Uterus (tissue), 4 donors: ENCODE measurements around the gene ASB1. TPM values are rescaled to one million over a fixed set of nuclear protein-coding genes. Genes with fewer than 3 reads are reported as not detected.

Experiments
- DNase-seq, 2 donors: peaks; one replicate each; pipeline ENCODE4 v3.0.0-alpha.2; 2019 to 2020
- H3K27ac ChIP-seq, 2 donors: fragments of 200-600 bp; sonication (generic); 1 replicate in 1 of 2; 2 replicates in 1 of 2; pipeline ENCODE4 v1.5.1; 2016 to 2018
- H3K27me3 ChIP-seq, 2 donors: fragments of 200-600 bp; sonication (generic); one replicate each; pipeline ENCODE4 v1.5.1; 2018 to 2019; ENCODE audit warnings: control low read depth in 1 of 2
- H3K36me3 ChIP-seq, 2 donors: fragments of 200-600 bp; sonication (generic); one replicate each; pipeline ENCODE4 v1.5.1; 2019; ENCODE audit warnings: control low read depth in 1 of 2
- H3K4me1 ChIP-seq, 2 donors: fragments of 200-600 bp; sonication (generic); one replicate each; pipeline ENCODE4 v1.5.1; 2018 to 2019; ENCODE audit warnings: control low read depth in 1 of 2
- H3K4me3 ChIP-seq, 2 donors: fragments of 200-600 bp; sonication (generic); 1 replicate in 1 of 2; 2 replicates in 1 of 2; pipeline ENCODE4 v1.5.1; 2018 to 2019; ENCODE audit warnings: mild to moderate bottlenecking in 1 of 2
- H3K9me3 ChIP-seq, 2 donors: fragments of 200-600 bp; sonication (generic); one replicate each; pipeline ENCODE4 v1.5.1; 2019; ENCODE audit warnings: control low read depth in 1 of 2
- POLR2A ChIP-seq, 2 donors: fragments of 450-650 bp; IDR thresholded peaks; one replicate each; pipeline ENCODE4 v1.6.1; 2016; ENCODE audit warnings: antibody characterized with exemption in 2 of 2, mild to moderate bottlenecking in 1 of 2, moderate library complexity in 1 of 2
- intact Hi-C: fragments of 100-400 bp; cut with DNase I; formaldehyde crosslinking; loops from one replicate; pipeline ENCODE4 v1.15.1; 2023; ENCODE audit warnings: low total_unique reads
- total RNA-seq, 4 donors: library from RNA; depleted of rRNA in 3 of 4; stranded (reverse); fragments of >200 nt in 3 of 4; gene quantifications; one replicate each; pipeline versions ENCODE4 v1.1.0 to v1.2.4, GENCODE V29; 2014 to 2023
- TF ChIP-seq, protein P1 (sequence below), 4 experiments: fragments of 200-600 bp in 2 of 4; fragments of 450-650 bp in 2 of 4; sonication (generic) in 2 of 4; IDR thresholded peaks; one replicate each; pipeline ENCODE4 v1.5.1; 2016 to 2019; ENCODE audit warnings: antibody characterized with exemption in 4 of 4, mild to moderate bottlenecking in 2 of 4, moderate library complexity in 1 of 4
- donor health status: DM: yes; HTN: yes; CAD: no.

ASB1 gene
- total RNA-seq, 4 donors from 2014 or later = 4.9 to 40.5 (median 18.6) TPM

DNA sequence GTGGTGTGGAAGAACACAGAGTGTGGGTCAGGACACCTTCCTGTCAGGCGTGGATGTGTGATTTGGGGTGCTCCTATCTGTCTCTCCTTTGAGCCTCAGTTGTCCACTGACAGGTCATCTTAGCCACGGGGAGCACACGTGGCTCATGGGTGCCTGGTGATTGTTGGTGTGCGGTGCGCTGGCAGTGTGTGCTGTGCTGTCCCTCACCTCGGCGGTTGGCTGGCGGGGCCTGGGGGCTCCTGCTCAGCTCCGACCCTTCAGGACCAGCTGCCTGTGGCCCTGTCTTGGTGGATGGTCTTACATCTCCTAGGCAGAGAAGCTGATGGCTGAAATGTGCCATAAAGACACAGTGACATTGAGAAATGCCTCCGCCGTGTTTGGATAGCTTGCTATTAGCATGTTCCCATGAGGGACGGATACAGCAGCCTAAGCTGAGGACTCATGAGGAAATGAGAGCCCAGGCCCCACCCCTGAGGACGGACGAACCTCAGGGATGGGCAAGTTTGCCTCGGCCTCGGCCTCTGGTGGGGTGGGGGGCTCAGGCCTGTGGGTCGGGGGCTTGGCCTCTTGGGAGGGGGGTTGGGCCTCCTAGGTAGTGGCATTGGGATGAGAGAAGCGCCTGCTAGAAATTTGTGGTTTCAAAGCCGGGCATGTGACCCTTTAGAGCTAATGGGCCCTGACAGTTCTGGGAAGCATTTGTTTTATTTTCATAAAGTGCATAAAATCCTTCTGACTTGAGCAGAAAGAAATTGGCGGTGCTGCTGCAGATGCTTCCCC, 20.3 kb upstream of the ASB1 start:
- no peak overlapping the region for H3K4me3 ChIP-seq
- TF ChIP-seq, protein P1, sequence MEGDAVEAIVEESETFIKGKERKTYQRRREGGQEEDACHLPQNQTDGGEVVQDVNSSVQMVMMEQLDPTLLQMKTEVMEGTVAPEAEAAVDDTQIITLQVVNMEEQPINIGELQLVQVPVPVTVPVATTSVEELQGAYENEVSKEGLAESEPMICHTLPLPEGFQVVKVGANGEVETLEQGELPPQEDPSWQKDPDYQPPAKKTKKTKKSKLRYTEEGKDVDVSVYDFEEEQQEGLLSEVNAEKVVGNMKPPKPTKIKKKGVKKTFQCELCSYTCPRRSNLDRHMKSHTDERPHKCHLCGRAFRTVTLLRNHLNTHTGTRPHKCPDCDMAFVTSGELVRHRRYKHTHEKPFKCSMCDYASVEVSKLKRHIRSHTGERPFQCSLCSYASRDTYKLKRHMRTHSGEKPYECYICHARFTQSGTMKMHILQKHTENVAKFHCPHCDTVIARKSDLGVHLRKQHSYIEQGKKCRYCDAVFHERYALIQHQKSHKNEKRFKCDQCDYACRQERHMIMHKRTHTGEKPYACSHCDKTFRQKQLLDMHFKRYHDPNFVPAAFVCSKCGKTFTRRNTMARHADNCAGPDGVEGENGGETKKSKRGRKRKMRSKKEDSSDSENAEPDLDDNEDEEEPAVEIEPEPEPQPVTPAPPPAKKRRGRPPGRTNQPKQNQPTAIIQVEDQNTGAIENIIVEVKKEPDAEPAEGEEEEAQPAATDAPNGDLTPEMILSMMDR (IDR thresholded peaks at IDR 0.05) = no peak
- no peak for TF ChIP-seq POLR2A (IDR thresholded peaks at IDR 0.05)
- H3K4me1 ChIP-seq = no peaks in the 10 kb centered on the region
- no peaks in the 10 kb centered on the region for H3K36me3 ChIP-seq
- no peak overlapping the region for H3K27ac ChIP-seq
- no peak for DNase-seq
- H3K27me3 ChIP-seq = no peaks in the 10 kb centered on the region
- no peaks in the 10 kb centered on the region for H3K9me3 ChIP-seq
- intact Hi-C loops = no loop called here

- Histone ChIP-seq H3K9me3 (no peaks in the 10 kb centered on the region), H3K27ac (no peak overlapping the region), H3K27me3 (no peaks in the 10 kb centered on the region), H3K4me3 (no peak overlapping the region), H3K4me1 (no peaks in the 10 kb centered on the region), H3K36me3 (no peaks in the 10 kb centered on the region)
- intact Hi-C loops = no loop called here
- TF ChIP-seq, protein P1 (IDR thresholded peaks at IDR 0.05) = no peak
- no peak for TF ChIP-seq POLR2A (IDR thresholded peaks at IDR 0.05)
- DNase-seq = no peak
These were observed 19.8 kb upstream of the ASB1 start for GRCh38 chr2:238406998-238407285.

GRCh38 chr2:238407566-238407965, 19.2 kb upstream of the ASB1 start:
- Histone ChIP-seq H3K36me3 (no peaks in the 10 kb centered on the region), H3K4me1 (no peaks in the 10 kb centered on the region), H3K27me3 (no peaks in the 10 kb centered on the region), H3K4me3 (no peak overlapping the region), H3K27ac (no peak overlapping the region), H3K9me3 (no peaks in the 10 kb centered on the region)
- TF ChIP-seq POLR2A (IDR thresholded peaks at IDR 0.05) = no peak
- TF ChIP-seq, protein P1 (IDR thresholded peaks at IDR 0.05) = no peak
- DNase-seq = no peak
- intact Hi-C loops = no loop called here

DNA sequence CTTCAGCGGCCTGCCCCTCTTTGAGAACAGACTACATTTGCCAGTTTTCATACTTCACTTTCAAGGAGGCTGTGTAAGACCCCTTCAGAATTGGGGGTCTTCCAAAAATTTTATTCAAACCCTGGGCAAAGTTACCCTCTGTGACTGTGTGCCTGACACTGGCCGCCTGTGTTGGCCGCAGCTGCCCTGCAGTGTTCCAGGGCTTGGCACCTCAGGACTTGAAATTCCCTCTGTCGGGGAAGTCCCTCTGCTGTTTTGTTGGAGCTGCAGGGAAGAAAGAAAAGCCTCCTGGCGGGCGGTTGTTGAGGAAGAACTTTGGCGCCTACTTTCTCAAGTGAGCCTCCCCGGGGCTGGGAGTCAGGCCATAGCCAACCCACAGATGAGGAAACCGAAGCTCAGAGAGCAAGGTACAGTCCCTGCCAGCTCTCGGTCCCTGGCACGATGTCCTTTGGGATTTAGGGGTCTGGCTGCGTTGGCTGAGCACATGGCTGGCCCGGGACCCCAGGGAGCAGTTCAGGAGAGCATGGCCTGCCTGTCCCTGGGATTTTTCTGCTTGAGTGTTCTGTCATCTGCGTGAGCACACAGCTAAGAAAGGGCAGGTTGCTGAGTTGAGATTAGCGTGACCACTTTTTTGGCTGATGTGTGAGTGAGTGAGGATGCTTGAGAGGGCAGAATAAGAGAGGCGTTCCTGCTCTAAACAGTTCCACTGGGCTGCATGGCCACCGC, 17.9 kb upstream of the ASB1 start:
- intact Hi-C loops = no loop called here
- no peak overlapping the region for H3K27ac ChIP-seq
- H3K4me1 ChIP-seq = no peaks in the 10 kb centered on the region
- no peaks in the 10 kb centered on the region for H3K27me3 ChIP-seq
- no peak for TF ChIP-seq POLR2A (IDR thresholded peaks at IDR 0.05)
- TF ChIP-seq, protein P1 (IDR thresholded peaks at IDR 0.05) = no peak
- no peaks in the 10 kb centered on the region for H3K9me3 ChIP-seq
- H3K4me3 ChIP-seq = no peak overlapping the region
- H3K36me3 ChIP-seq = no peaks in the 10 kb centered on the region
- no peak for DNase-seq
